DOHH2 (cell line): Measurements from ENCODE around the gene AQP1.

ENCODE experiments used
- H3F3A ChIP-seq: fragments of 200-600 bp; sonication (generic), shearing (Covaris generic); 2 replicates; pipeline ENCODE4 v1.6.0; 2016; ENCODE audit warnings: antibody characterized with exemption, mild to moderate bottlenecking; ENCODE audit not compliant: control insufficient read depth, insufficient read depth
- H3K27ac ChIP-seq: fragments of 200-600 bp; sonication (generic); 2 replicates; pipeline ENCODE4 v1.5.1; 2014; ENCODE audit warnings: low read depth, mild to moderate bottlenecking, low read length, moderate library complexity
- H3K27me3 ChIP-seq: fragments of 200-600 bp; sonication (generic); 2 replicates; pipeline ENCODE4 v1.6.1; 2014; ENCODE audit warnings: mild to moderate bottlenecking, low read length, mixed read lengths; ENCODE audit not compliant: control insufficient read depth
- H3K36me3 ChIP-seq: fragments of 200-600 bp; sonication (generic); 2 replicates; pipeline ENCODE4 v1.6.1; 2014; ENCODE audit warnings: mild to moderate bottlenecking, low read length, moderate library complexity, mixed read lengths; ENCODE audit not compliant: control insufficient read depth
- H3K4me1 ChIP-seq: fragments of 200-600 bp; sonication (generic); 2 replicates; pipeline ENCODE4 v1.6.1; 2014; ENCODE audit warnings: mild to moderate bottlenecking, low read length, mixed read lengths; ENCODE audit not compliant: control insufficient read depth
- H3K4me2 ChIP-seq: fragments of 200-600 bp; sonication (generic); 2 replicates; pipeline ENCODE4 v1.6.0; 2014; ENCODE audit warnings: mild to moderate bottlenecking, low read length, moderate library complexity
- H3K4me3 ChIP-seq: fragments of 200-600 bp; sonication (generic); 2 replicates; pipeline ENCODE4 v1.5.1; 2014; ENCODE audit warnings: mild to moderate bottlenecking, low read length, mixed read lengths
- H3K79me2 ChIP-seq: fragments of 200-600 bp; sonication (generic); 2 replicates; pipeline ENCODE4 v1.6.1; 2014; ENCODE audit warnings: mild to moderate bottlenecking, low read length, mixed read lengths; ENCODE audit not compliant: control insufficient read depth
- H3K9me2 ChIP-seq: fragments of 200-600 bp; sonication (generic); replicated peaks from 2 replicates; pipeline ENCODE4 v1.6.1; 2014; ENCODE audit warnings: mild to moderate bottlenecking, low read length, mixed read lengths; ENCODE audit not compliant: control insufficient read depth
- H3K9me3 ChIP-seq: fragments of 200-600 bp; sonication (generic); 2 replicates; pipeline ENCODE4 v1.6.1; 2014; ENCODE audit warnings: antibody characterized with exemption, low read length, mixed read lengths; ENCODE audit not compliant: control insufficient read depth, insufficient read depth
- H4K20me1 ChIP-seq: fragments of 200-600 bp; sonication (generic); 2 replicates; pipeline ENCODE4 v1.6.0; 2014; ENCODE audit warnings: low read depth, mild to moderate bottlenecking, antibody characterized with exemption, low read length, moderate library complexity; ENCODE audit not compliant: control insufficient read depth, insufficient read depth
- EZH2phosphoT487 ChIP-seq: fragments of 200-600 bp; sonication (generic); IDR thresholded peaks from 2 replicates; pipeline ENCODE4 v1.6.1; 2017; ENCODE audit warnings: borderline replicate concordance, mild to moderate bottlenecking, antibody characterized with exemption, low read length, moderate library complexity, mixed read lengths
- TF ChIP-seq, protein P1 (sequence below): fragments of 200-600 bp; sonication (generic); IDR thresholded peaks from one replicate; pipeline ENCODE4 v1.5.1; 2014; ENCODE audit warnings: antibody characterized with exemption, mild to moderate bottlenecking, low read depth, low read length; ENCODE audit not compliant: poor library complexity, severe bottlenecking

The AQP1 gene

DNA sequence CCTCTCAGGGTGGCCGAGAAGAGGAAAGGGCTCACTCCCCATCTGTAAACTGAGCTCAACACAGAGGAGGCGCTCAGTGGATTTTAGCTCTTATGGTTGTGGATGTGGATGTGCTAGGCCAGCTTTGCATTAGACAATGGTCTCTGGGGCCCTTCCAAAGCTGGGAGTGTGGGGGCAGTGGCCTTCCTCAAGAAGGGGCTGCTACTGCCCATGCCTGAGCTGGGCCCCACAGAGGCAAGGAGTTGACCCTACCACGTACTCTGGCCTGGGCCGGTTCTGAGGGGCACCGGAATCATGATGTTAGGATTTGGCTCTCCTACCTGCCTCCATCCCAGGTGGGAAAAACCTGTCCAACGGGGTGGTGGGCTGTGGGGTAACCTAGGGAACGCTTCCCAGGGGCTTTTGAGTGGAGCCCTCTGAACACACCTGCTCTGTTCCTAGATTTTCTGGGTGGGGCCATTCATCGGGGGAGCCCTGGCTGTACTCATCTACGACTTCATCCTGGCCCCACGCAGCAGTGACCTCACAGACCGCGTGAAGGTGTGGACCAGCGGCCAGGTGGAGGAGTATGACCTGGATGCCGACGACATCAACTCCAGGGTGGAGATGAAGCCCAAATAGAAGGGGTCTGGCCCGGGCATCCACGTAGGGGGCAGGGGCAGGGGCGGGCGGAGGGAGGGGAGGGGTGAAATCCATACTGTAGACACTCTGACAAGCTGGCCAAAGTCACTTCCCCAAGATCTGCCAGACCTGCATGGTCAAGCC lies 11.5 kb downstream of the AQP1 start:
- H3K27me3 ChIP-seq, result no peaks in the 10 kb centered on the region
- no peak for TF ChIP-seq EZH2phosphoT487
- TF ChIP-seq, protein P1, sequence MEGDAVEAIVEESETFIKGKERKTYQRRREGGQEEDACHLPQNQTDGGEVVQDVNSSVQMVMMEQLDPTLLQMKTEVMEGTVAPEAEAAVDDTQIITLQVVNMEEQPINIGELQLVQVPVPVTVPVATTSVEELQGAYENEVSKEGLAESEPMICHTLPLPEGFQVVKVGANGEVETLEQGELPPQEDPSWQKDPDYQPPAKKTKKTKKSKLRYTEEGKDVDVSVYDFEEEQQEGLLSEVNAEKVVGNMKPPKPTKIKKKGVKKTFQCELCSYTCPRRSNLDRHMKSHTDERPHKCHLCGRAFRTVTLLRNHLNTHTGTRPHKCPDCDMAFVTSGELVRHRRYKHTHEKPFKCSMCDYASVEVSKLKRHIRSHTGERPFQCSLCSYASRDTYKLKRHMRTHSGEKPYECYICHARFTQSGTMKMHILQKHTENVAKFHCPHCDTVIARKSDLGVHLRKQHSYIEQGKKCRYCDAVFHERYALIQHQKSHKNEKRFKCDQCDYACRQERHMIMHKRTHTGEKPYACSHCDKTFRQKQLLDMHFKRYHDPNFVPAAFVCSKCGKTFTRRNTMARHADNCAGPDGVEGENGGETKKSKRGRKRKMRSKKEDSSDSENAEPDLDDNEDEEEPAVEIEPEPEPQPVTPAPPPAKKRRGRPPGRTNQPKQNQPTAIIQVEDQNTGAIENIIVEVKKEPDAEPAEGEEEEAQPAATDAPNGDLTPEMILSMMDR, result no peak
- no peaks in the 10 kb centered on the region for H4K20me1 ChIP-seq
- peaks cover 3% of the 10 kb centered on the region; the same call in 1 of the 2 replicates for H3K9me3 ChIP-seq
- no peaks in the 10 kb centered on the region for H3K9me2 ChIP-seq
- H3K4me2 ChIP-seq, result no peak overlapping the region
- no peaks in the 10 kb centered on the region for H3K79me2 ChIP-seq
- no peaks in the 10 kb centered on the region for H3F3A ChIP-seq
- no peaks in the 10 kb centered on the region for H3K36me3 ChIP-seq
- no peak overlapping the region for H3K27ac ChIP-seq
- no peak overlapping the region for H3K4me3 ChIP-seq
- no peaks in the 10 kb centered on the region for H3K4me1 ChIP-seq

DNA sequence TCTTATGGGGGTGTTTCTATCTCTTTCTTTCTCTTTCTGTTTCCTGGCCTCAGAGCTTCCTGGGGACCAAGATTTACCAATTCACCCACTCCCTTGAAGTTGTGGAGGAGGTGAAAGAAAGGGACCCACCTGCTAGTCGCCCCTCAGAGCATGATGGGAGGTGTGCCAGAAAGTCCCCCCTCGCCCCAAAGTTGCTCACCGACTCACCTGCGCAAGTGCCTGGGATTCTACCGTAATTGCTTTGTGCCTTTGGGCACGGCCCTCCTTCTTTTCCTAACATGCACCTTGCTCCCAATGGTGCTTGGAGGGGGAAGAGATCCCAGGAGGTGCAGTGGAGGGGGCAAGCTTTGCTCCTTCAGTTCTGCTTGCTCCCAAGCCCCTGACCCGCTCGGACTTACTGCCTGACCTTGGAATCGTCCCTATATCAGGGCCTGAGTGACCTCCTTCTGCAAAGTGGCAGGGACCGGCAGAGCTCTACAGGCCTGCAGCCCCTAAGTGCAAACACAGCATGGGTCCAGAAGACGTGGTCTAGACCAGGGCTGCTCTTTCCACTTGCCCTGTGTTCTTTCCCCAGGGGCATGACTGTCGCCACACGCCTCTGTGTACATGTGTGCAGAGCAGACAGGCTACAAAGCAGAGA lies 12.2 kb downstream of the AQP1 start:
- H3K9me3 ChIP-seq, result peaks cover 3% of the 10 kb centered on the region; the same call in 1 of the 2 replicates
- H3F3A ChIP-seq, result no peaks in the 10 kb centered on the region
- H3K79me2 ChIP-seq, result no peaks in the 10 kb centered on the region
- no peaks in the 10 kb centered on the region for H3K36me3 ChIP-seq
- H4K20me1 ChIP-seq, result no peaks in the 10 kb centered on the region
- no peak overlapping the region for H3K4me2 ChIP-seq
- H3K27ac ChIP-seq, result no peak overlapping the region
- H3K9me2 ChIP-seq, result no peaks in the 10 kb centered on the region
- TF ChIP-seq EZH2phosphoT487, result no peak
- TF ChIP-seq, protein P1, result no peak
- H3K4me3 ChIP-seq, result no peak overlapping the region
- H3K27me3 ChIP-seq, result no peaks in the 10 kb centered on the region
- H3K4me1 ChIP-seq, result no peaks in the 10 kb centered on the region

DNA sequence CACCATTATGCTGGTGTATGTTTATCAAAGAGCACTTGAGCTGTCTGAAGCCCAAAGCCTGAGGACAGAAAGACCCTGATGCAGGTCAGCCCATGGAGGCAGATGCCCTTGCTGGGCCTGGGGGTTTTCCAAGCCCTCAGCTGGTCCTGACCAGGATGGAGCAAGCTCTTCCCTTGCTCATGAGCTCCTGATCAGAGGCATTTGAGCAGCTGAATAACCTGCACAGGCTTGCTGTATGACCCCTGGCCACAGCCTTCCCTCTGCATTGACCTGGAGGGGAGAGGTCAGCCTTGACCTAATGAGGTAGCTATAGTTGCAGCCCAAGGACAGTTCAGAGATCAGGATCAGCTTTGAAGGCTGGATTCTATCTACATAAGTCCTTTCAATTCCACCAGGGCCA lies 13.0 kb downstream of the AQP1 start:
- no peak overlapping the region for H3K4me3 ChIP-seq
- no peaks in the 10 kb centered on the region for H4K20me1 ChIP-seq
- no peaks in the 10 kb centered on the region for H3K79me2 ChIP-seq
- H3K36me3 ChIP-seq, result no peaks in the 10 kb centered on the region
- TF ChIP-seq, protein P1, result no peak
- no peak for TF ChIP-seq EZH2phosphoT487
- H3K9me3 ChIP-seq, result peaks cover 3% of the 10 kb centered on the region; the same call in 1 of the 2 replicates
- H3K4me1 ChIP-seq, result no peaks in the 10 kb centered on the region
- no peaks in the 10 kb centered on the region for H3F3A ChIP-seq
- no peak overlapping the region for H3K4me2 ChIP-seq
- no peaks in the 10 kb centered on the region for H3K9me2 ChIP-seq
- peaks cover 3% of the 10 kb centered on the region; the same call in 1 of the 2 replicates for H3K27me3 ChIP-seq
- no peak overlapping the region for H3K27ac ChIP-seq
